AG09309 (cell line): Measurements from ENCODE around the gene OLA1.

ENCODE experiments used
- DNase-seq: peaks from one replicate; pipeline ENCODE4 v3.0.0-alpha.2; 2010; ENCODE audit warnings: low read depth
- H3K4me3 ChIP-seq: 2 replicates; pipeline ENCODE4 v1.5.1; 2011; ENCODE audit warnings: mild to moderate bottlenecking, low read depth, low read length, moderate library complexity; ENCODE audit not compliant: control insufficient read depth
- CTCF ChIP-seq: IDR thresholded peaks from 2 replicates; pipeline ENCODE4 v1.5.1; 2011; ENCODE audit warnings: mild to moderate bottlenecking, low read depth, low read length, inconsistent platforms; ENCODE audit not compliant: insufficient read depth, control insufficient read depth; ENCODE audit errors: missing control alignments

Gene OLA1

GRCh38 chr2:174094542-174094941 lies 153.8 kb downstream of the OLA1 start:
- no peak for DNase-seq
- no peak overlapping the region for H3K4me3 ChIP-seq
- TF ChIP-seq CTCF: no peak

- no peak overlapping the region for H3K4me3 ChIP-seq
- no peak for TF ChIP-seq CTCF
- no peak for DNase-seq
Observed at GRCh38 chr2:174090476-174090875, 157.9 kb downstream of the OLA1 start.

GRCh38 chr2:174088706-174089460 lies 159.4 kb downstream of the OLA1 start:
- DNase-seq: no peak
- no peak for TF ChIP-seq CTCF
- H3K4me3 ChIP-seq: no peak overlapping the region

GRCh38 chr2:174086708-174087107 lies 161.6 kb downstream of the OLA1 start:
- H3K4me3 ChIP-seq: no peak overlapping the region
- TF ChIP-seq CTCF: no peak
- no peak for DNase-seq

- TF ChIP-seq CTCF: no peak
- DNase-seq: no peak
Observed at GRCh38 chr2:174085781-174086180, 162.6 kb downstream of the OLA1 start.

GRCh38 chr2:174083843-174084458 lies 164.4 kb downstream of the OLA1 start:
- TF ChIP-seq CTCF: no peak
- no peak overlapping the region for H3K4me3 ChIP-seq
- no peak for DNase-seq

More at GRCh38 chr2:174085781-174086180, 162.6 kb downstream of the OLA1 start:
- H3K4me3 ChIP-seq: no peak overlapping the region
